Neural cell (in vitro differentiated cells): Measurements from ENCODE around the gene C10orf95. TPM values are rescaled to one million over a fixed set of nuclear protein-coding genes. Genes with fewer than 3 reads are reported as not detected.

Experiments
- H2AFZ ChIP-seq: fragments of 200-600, 300-800 bp; sonication (generic), shearing (Covaris generic); 2 replicates; pipeline ENCODE4 v1.6.0; 2014; ENCODE audit warnings: low read depth, mild to moderate bottlenecking, antibody characterized with exemption, low read length, moderate library complexity
- H3F3A ChIP-seq: fragments of 200-600 bp; shearing (Covaris generic); 2 replicates; pipeline ENCODE4 v1.6.1; 2016; ENCODE audit warnings: mild to moderate bottlenecking, moderate library complexity, mixed read lengths, antibody characterized with exemption, low read length; ENCODE audit not compliant: insufficient read depth, poor library complexity, severe bottlenecking
- H3K27ac ChIP-seq: fragments of 200-600, 300-800 bp; sonication (generic), shearing (Covaris generic); 2 replicates; pipeline ENCODE4 v1.5.1; 2014; ENCODE audit warnings: mild to moderate bottlenecking, low read length, moderate library complexity
- H3K27me3 ChIP-seq: fragments of 300-800, 200-600 bp; sonication (generic), shearing (Covaris generic); 2 replicates; pipeline ENCODE4 v1.6.0; 2014; ENCODE audit warnings: mild to moderate bottlenecking, low read depth, low read length, moderate library complexity; ENCODE audit not compliant: insufficient read depth
- H3K36me3 ChIP-seq: fragments of 300-800, 200-600 bp; sonication (generic), shearing (Covaris generic); 2 replicates; pipeline ENCODE4 v1.5.1; 2014; ENCODE audit warnings: mild to moderate bottlenecking, antibody characterized with exemption, low read length, moderate library complexity; ENCODE audit not compliant: insufficient read depth
- H3K4me2 ChIP-seq: fragments of 300-800, 200-600 bp; sonication (generic), shearing (Covaris generic); 2 replicates; pipeline ENCODE4 v1.6.0; 2014; ENCODE audit warnings: mild to moderate bottlenecking, low read length
- H3K4me3 ChIP-seq: fragments of 300-800, 200-600 bp; sonication (generic), shearing (Covaris generic); 2 replicates; pipeline ENCODE4 v1.5.1; 2014; ENCODE audit warnings: mild to moderate bottlenecking, low read length, moderate library complexity
- H3K79me2 ChIP-seq: fragments of 200-600 bp; shearing (Covaris generic); replicated peaks from 2 replicates; pipeline ENCODE4 v1.6.0; 2014; ENCODE audit warnings: mild to moderate bottlenecking, low read length, moderate library complexity; ENCODE audit not compliant: insufficient read depth
- H3K9ac ChIP-seq: fragments of 300-800, 200-600 bp; sonication (generic), shearing (Covaris generic); 2 replicates; pipeline ENCODE4 v1.6.1; 2016; ENCODE audit warnings: mild to moderate bottlenecking, low read length, mixed read lengths
- H3K9me2 ChIP-seq: fragments of 200-600 bp; shearing (Covaris generic); 2 replicates; pipeline ENCODE4 v1.6.1; 2016; ENCODE audit warnings: mild to moderate bottlenecking, low read length, mixed read lengths; ENCODE audit not compliant: insufficient read depth
- H3K9me3 ChIP-seq: fragments of 200-600, 300-800 bp; sonication (generic), shearing (Covaris generic); 2 replicates; pipeline ENCODE4 v1.6.1; 2016; ENCODE audit warnings: mild to moderate bottlenecking, mixed run types, low read length, moderate library complexity, mixed read lengths
- H4K20me1 ChIP-seq: fragments of 200-600 bp; shearing (Covaris generic); 2 replicates; pipeline ENCODE4 v1.6.1; 2016; ENCODE audit warnings: mild to moderate bottlenecking, mixed run types; ENCODE audit not compliant: insufficient read depth
- CTCF ChIP-seq: fragments of 450-650 bp; IDR thresholded peaks from 2 replicates; pipeline ENCODE4 v1.5.1; 2014; ENCODE audit warnings: antibody characterized with exemption, mild to moderate bottlenecking, moderate library complexity; ENCODE audit not compliant: poor library complexity, severe bottlenecking
- EP300 ChIP-seq: fragments of 450-650 bp; conservative IDR thresholded peaks from 2 replicates; pipeline ENCODE4 v1.6.1; 2014; ENCODE audit warnings: antibody characterized with exemption, mild to moderate bottlenecking, moderate library complexity; ENCODE audit not compliant: poor library complexity, severe bottlenecking
- EZH2 ChIP-seq: fragments of 200-600, 300-800 bp; shearing (Covaris generic), sonication (generic); IDR thresholded peaks from 2 replicates; pipeline ENCODE4 v1.6.1; 2014; ENCODE audit warnings: antibody characterized with exemption, low read length, borderline replicate concordance, mild to moderate bottlenecking; ENCODE audit not compliant: insufficient read depth, poor library complexity, severe bottlenecking
- MXI1 ChIP-seq: fragments of 450-650 bp; conservative IDR thresholded peaks from 2 replicates; pipeline ENCODE4 v1.6.1; 2014; ENCODE audit warnings: antibody characterized with exemption, mild to moderate bottlenecking; ENCODE audit not compliant: poor library complexity, severe bottlenecking
- POLR2AphosphoS5 ChIP-seq: IDR thresholded peaks from 2 replicates; pipeline ENCODE4 v1.6.1; 2012
- RAD21 ChIP-seq: fragments of 450-650 bp; conservative IDR thresholded peaks from 2 replicates; pipeline ENCODE4 v1.6.1; 2014; ENCODE audit warnings: antibody characterized with exemption, mild to moderate bottlenecking, moderate library complexity
- REST ChIP-seq: IDR thresholded peaks from 2 replicates; pipeline ENCODE4 v1.6.1; 2012; ENCODE audit warnings: borderline replicate concordance
- SMC3 ChIP-seq: fragments of 450-650 bp; conservative IDR thresholded peaks from 2 replicates; pipeline ENCODE4 v1.6.1; 2014; ENCODE audit warnings: antibody characterized with exemption, mild to moderate bottlenecking, moderate library complexity; ENCODE audit not compliant: poor library complexity
- TAF1 ChIP-seq: IDR thresholded peaks from 2 replicates; pipeline ENCODE4 v1.6.1; 2012; ENCODE audit warnings: low read depth
- polyA plus RNA-seq: library from polyadenylated mRNA; depleted of rRNA; stranded (reverse); fragments of >200 nt; gene quantifications from 2 replicates; pipeline ENCODE4 v1.2.3, GENCODE V29; 2014

Gene C10orf95
- polyA plus RNA-seq, 1 donor from 2014 or later = not detected

DNA sequence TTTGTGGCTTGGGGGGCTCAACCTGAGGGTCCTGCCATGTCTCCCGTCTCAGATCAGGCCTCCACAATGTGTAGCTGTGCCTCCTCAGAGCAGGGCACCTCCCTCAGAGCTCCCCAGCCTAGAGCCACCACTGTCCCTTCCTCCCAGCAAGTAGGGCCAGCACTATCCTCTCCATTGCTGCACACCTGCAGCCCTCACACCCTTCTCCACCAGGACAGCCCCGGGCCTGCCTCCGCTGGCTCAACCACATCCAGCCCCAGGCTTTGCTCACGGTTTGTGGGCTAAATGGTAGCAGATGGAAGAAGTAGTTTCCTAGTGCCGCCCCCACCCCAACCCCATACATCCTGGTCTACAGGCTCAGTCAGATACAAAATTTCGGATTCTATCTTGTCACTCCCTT lies 45.7 kb downstream of the C10orf95 start:
- Histone ChIP-seq H3K9ac (no peak overlapping the region), H3K4me3 (no peak overlapping the region), H3F3A (no peaks in the 10 kb centered on the region), H2AFZ (no peak overlapping the region), H4K20me1 (no peaks in the 10 kb centered on the region), H3K4me2 (no peak overlapping the region), H3K27ac (no peak overlapping the region), H3K9me3 (no peaks in the 10 kb centered on the region), H3K36me3 (no peaks in the 10 kb centered on the region), H3K9me2 (no peaks in the 10 kb centered on the region), H3K79me2 (no peaks in the 10 kb centered on the region), H3K27me3 (peaks cover 7% of the 10 kb centered on the region)
- TF ChIP-seq CTCF = no peak
- TF ChIP-seq MXI1 = no peak
- no peak for TF ChIP-seq REST
- no peak for TF ChIP-seq EP300
- TF ChIP-seq POLR2AphosphoS5 = no peak
- TF ChIP-seq SMC3 = no peak
- TF ChIP-seq TAF1 = no peak
- TF ChIP-seq EZH2 = no peak
- no peak for TF ChIP-seq RAD21

- peaks cover 7% of the 10 kb centered on the region for H3K27me3 ChIP-seq
- H3K4me3 ChIP-seq = no peak overlapping the region
- no peaks in the 10 kb centered on the region for H4K20me1 ChIP-seq
- H3F3A ChIP-seq = no peaks in the 10 kb centered on the region
- no peak overlapping the region for H2AFZ ChIP-seq
- no peaks in the 10 kb centered on the region for H3K79me2 ChIP-seq
- no peaks in the 10 kb centered on the region for H3K36me3 ChIP-seq
- H3K4me2 ChIP-seq = no peak overlapping the region
- no peak overlapping the region for H3K27ac ChIP-seq
- H3K9ac ChIP-seq = no peak overlapping the region
- H3K9me3 ChIP-seq = no peaks in the 10 kb centered on the region
- TF ChIP-seq POLR2AphosphoS5 (no peak), CTCF (no peak), EZH2 (no peak)
- no peaks in the 10 kb centered on the region for H3K9me2 ChIP-seq
These were observed 46.2 kb downstream of the C10orf95 start for GRCh38 chr10:102405108-102405571.
